HCT116 (cell line): ENCODE data around the gene KIAA1755.

ENCODE experiments used
- CEBPB ChIP-seq: IDR thresholded peaks from 2 replicates; pipeline ENCODE4 v1.6.1; 2012; ENCODE audit warnings: low read depth
- EGR1 ChIP-seq: IDR thresholded peaks from 2 replicates; pipeline ENCODE4 v1.6.1; 2012; ENCODE audit warnings: low read depth
- POLR2A ChIP-seq: IDR thresholded peaks from 2 replicates; pipeline ENCODE4 v1.7.0; 2011; ENCODE audit warnings: borderline replicate concordance; ENCODE audit not compliant: insufficient read depth, insufficient read length; ENCODE audit errors: extremely low read depth
- POLR2AphosphoS5 ChIP-seq: IDR thresholded peaks from 2 replicates; pipeline ENCODE4 v1.6.1; 2011; ENCODE audit warnings: mild to moderate bottlenecking, low read depth, low read length, moderate library complexity
- YY1 ChIP-seq: IDR thresholded peaks from 2 replicates; pipeline ENCODE4 v1.6.1; 2011; ENCODE audit warnings: low read length, low read depth, moderate library complexity, mild to moderate bottlenecking; ENCODE audit not compliant: insufficient replicate concordance; ENCODE audit errors: extremely low read depth
- TF ChIP-seq, protein P1 (sequence below), 3 experiments: fragments of 200-600 bp in 1 of 3; sonication (generic) in 1 of 3; IDR thresholded peaks in 2 of 3; conservative IDR thresholded peaks in 1 of 3; 2 replicates each; pipeline ENCODE4 v1.5.1; 2012 to 2017; ENCODE audit warnings: low read depth in 2 of 3, low read length in 2 of 3, antibody characterized with exemption in 1 of 3, borderline replicate concordance in 1 of 3, control low read depth in 1 of 3, mild to moderate bottlenecking in 1 of 3, mixed read lengths in 1 of 3, mixed run types in 1 of 3, moderate library complexity in 1 of 3; ENCODE audit not compliant: insufficient read depth in 1 of 3

GRCh38 chr20:38261054-38261390 lies 487 bp upstream of the KIAA1755 start:
- no peak for TF ChIP-seq POLR2A
- no peak for TF ChIP-seq CEBPB
- no peak for TF ChIP-seq EGR1
- TF ChIP-seq, protein P1, sequence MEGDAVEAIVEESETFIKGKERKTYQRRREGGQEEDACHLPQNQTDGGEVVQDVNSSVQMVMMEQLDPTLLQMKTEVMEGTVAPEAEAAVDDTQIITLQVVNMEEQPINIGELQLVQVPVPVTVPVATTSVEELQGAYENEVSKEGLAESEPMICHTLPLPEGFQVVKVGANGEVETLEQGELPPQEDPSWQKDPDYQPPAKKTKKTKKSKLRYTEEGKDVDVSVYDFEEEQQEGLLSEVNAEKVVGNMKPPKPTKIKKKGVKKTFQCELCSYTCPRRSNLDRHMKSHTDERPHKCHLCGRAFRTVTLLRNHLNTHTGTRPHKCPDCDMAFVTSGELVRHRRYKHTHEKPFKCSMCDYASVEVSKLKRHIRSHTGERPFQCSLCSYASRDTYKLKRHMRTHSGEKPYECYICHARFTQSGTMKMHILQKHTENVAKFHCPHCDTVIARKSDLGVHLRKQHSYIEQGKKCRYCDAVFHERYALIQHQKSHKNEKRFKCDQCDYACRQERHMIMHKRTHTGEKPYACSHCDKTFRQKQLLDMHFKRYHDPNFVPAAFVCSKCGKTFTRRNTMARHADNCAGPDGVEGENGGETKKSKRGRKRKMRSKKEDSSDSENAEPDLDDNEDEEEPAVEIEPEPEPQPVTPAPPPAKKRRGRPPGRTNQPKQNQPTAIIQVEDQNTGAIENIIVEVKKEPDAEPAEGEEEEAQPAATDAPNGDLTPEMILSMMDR (IDR thresholded peaks at IDR 0.05 in 2 of 3, conservative IDR thresholded peaks at IDR 0.05 in 1 of 3; ENCODE audit: borderline replicate concordance in 1 of 3, insufficient read depth in 1 of 3, low read depth in 2 of 3, low read length in 2 of 3) = no peak
- TF ChIP-seq YY1 = no peak
- no peak for TF ChIP-seq POLR2AphosphoS5
